ENCODE measurements around the gene MYCBP2.
"Not testable (repeated sequence)": the region's sequence is repeated elsewhere in the genome, so short reads cannot be mapped to it uniquely, and the experiment has no call there.

The MYCBP2 gene

DNA sequence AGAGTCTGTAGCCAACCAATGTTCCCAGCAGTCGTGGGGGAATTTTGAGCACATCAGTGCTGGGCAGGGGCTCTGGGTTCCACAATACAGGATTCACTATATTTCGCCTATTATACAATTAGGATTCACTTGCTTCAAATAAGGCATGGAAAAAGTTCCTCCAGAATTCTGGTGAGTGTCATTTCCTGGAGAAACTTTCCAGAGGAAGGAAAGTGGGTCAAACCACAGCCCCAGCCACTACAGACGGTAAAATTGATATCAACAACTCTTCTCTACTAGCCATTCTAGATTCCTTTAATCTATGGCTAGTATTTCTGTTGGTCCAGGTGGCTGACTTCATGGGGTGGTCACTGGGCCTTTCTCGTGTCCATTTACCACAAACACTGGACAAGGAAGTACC, 10.5 kb downstream of the MYCBP2 start:
- H3K4me2 ChIP-seq: peak overlapping the region; percentile 47 to 79 (median 65)
- H3K27me3 ChIP-seq: no peaks in the 10 kb centered on the region
- H3K27ac ChIP-seq: no peak overlapping the region
- no peak overlapping the region for H3K4me3 ChIP-seq
- no peak overlapping the region for H3K9ac ChIP-seq
- TF ChIP-seq Cebpa-rat (IDR thresholded peaks at IDR 0.05): no peak
- peaks cover 11 to 46% (median 33%) of the 10 kb centered on the region in 11 experiments for H3K36me3 ChIP-seq
- H4K20me1 ChIP-seq: peaks cover 49 to 100% (median 95%) of the 10 kb centered on the region in 11 experiments
- H3K9me3 ChIP-seq (replicated peaks in 1 of 11): peaks cover 0 to 21% (median 9%) of the 10 kb centered on the region in 11 experiments; a peak in 13 of 22 replicates
- H3K4me1 ChIP-seq: peaks cover 20 to 47% (median 37%) of the 10 kb centered on the region in 10 experiments

DNA sequence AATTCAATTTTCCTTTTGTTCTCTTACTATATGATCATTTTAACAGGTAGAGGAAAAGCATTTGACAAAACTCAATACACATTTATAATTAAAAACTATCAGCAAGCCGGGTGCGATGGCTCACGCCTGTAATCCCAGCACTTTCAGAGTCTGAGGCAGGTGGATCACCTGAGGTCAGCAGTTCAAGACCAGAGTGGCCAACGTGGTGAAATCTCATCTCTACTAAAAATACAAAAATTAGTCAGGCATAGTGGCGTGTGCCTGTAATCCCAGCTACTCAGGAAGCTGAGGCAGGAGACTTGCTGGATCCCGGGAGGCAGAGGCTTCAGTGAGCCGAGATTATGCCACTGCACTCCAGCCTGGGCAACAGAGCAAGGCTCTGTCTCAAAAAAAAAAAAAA, 11.4 kb downstream of the MYCBP2 start:
- not testable (repeated sequence) for H3K27ac ChIP-seq, H3K9ac ChIP-seq, H3K27me3 ChIP-seq, H3K4me3 ChIP-seq
- peaks cover 23 to 43% (median 33%) of the 10 kb centered on the region in 10 experiments for H3K4me1 ChIP-seq
- peak overlapping the region in 1 of 11 experiments; percentile 7; a peak in 1 of 22 replicates for H3K4me2 ChIP-seq
- H3K9me3 ChIP-seq (replicated peaks in 1 of 11): peaks cover 0 to 28% (median 9%) of the 10 kb centered on the region in 11 experiments; a peak in 13 of 22 replicates
- H4K20me1 ChIP-seq: peaks cover 45 to 100% (median 91%) of the 10 kb centered on the region in 11 experiments; a peak in 21 of 22 replicates
- H3K36me3 ChIP-seq: peaks cover 11 to 42% (median 33%) of the 10 kb centered on the region in 11 experiments

GRCh38 chr13:77313923-77314322, 13.0 kb downstream of the MYCBP2 start:
- H3K9ac ChIP-seq: no peak overlapping the region
- H3K27ac ChIP-seq: no peak overlapping the region
- no peak overlapping the region for H3K4me2 ChIP-seq
- peaks cover 14 to 38% (median 27%) of the 10 kb centered on the region in 10 experiments for H3K4me1 ChIP-seq
- no peaks in the 10 kb centered on the region for H3K27me3 ChIP-seq
- H3K4me3 ChIP-seq: no peak overlapping the region
- peaks cover 11 to 46% (median 32%) of the 10 kb centered on the region in 11 experiments for H3K36me3 ChIP-seq
- peaks cover 0 to 28% (median 9%) of the 10 kb centered on the region in 11 experiments; a peak in 13 of 22 replicates for H3K9me3 ChIP-seq (replicated peaks in 1 of 11)
- no peak for TF ChIP-seq Cebpa-rat (IDR thresholded peaks at IDR 0.05)
- peaks cover 36 to 100% (median 91%) of the 10 kb centered on the region in 11 experiments; a peak in 20 of 22 replicates for H4K20me1 ChIP-seq

DNA sequence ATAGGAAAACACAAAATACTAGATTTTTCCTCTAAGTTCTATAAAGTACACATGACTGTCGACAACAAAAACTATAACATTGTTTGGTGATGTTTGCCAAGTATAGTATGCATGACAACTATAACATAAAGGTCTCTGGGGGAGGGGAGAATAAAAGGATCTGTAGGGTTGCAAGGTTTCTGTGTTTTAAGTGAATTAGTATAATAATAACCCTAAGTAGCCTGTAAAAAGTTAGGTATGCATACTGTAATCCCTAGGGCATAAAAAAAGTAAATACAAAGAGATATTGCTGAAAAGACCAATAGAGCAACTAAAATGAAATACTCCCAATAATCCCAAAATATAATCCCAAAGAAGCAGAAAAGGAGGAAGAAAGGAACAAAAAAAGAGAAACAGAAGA, 14.6 kb downstream of the MYCBP2 start:
- Histone ChIP-seq H3K9me3 (replicated peaks in 1 of 11) (peaks cover 0 to 28% (median 5%) of the 10 kb centered on the region in 11 experiments; a peak in 12 of 22 replicates), H3K4me3 (no peak overlapping the region), H4K20me1 (peaks cover 30 to 100% (median 91%) of the 10 kb centered on the region in 11 experiments; a peak in 20 of 22 replicates), H3K9ac (no peak overlapping the region), H3K4me2 (no peak overlapping the region), H3K36me3 (peaks cover 5 to 34% (median 19%) of the 10 kb centered on the region in 11 experiments), H3K27me3 (no peaks in the 10 kb centered on the region), H3K4me1 (peaks cover 13 to 53% (median 25%) of the 10 kb centered on the region in 10 experiments), H3K27ac (no peak overlapping the region)
- TF ChIP-seq Cebpa-rat (IDR thresholded peaks at IDR 0.05): no peak

- H3K4me2 ChIP-seq: peak overlapping the region in 3 of 11 experiments; percentile 1 to 7 (median 4); a peak in 1 of 22 replicates
- H3K9ac ChIP-seq: no peak overlapping the region
- peaks cover 0 to 28% (median 11%) of the 10 kb centered on the region in 11 experiments; a peak in 6 of 22 replicates for H3K36me3 ChIP-seq
- no peak overlapping the region for H3K27ac ChIP-seq
- peaks cover 29 to 100% (median 92%) of the 10 kb centered on the region in 11 experiments; a peak in 20 of 22 replicates for H4K20me1 ChIP-seq
- H3K9me3 ChIP-seq (replicated peaks in 1 of 11): peaks cover 0 to 28% (median 5%) of the 10 kb centered on the region in 11 experiments; a peak in 11 of 22 replicates
- TF ChIP-seq Cebpa-rat (IDR thresholded peaks at IDR 0.05): no peak
- H3K27me3 ChIP-seq: no peaks in the 10 kb centered on the region
- H3K4me3 ChIP-seq: no peak overlapping the region
- peaks cover 6 to 57% (median 21%) of the 10 kb centered on the region in 10 experiments; a peak in 18 of 20 replicates for H3K4me1 ChIP-seq
Observed at GRCh38 chr13:77310579-77311279, 16.2 kb downstream of the MYCBP2 start.

- Histone ChIP-seq H3K4me3 (no peak overlapping the region), H3K27me3 (no peaks in the 10 kb centered on the region), H3K4me1 (peaks cover 6 to 62% (median 23%) of the 10 kb centered on the region in 10 experiments; a peak in 18 of 20 replicates), H3K4me2 (0 out of 22 replicates have a peak overlapping the region, but pooled peaks of 3 of the 11 experiments have one; percentile 10 to 69 (median 22)), H3K9ac (no peak overlapping the region), H3K9me3 (replicated peaks in 1 of 11) (peaks cover 0 to 31% (median 5%) of the 10 kb centered on the region in 11 experiments; a peak in 11 of 22 replicates), H3K36me3 (peaks cover 0 to 23% (median 11%) of the 10 kb centered on the region in 11 experiments; a peak in 6 of 22 replicates), H3K27ac (no peak overlapping the region), H4K20me1 (peaks cover 29 to 100% (median 89%) of the 10 kb centered on the region in 11 experiments; a peak in 19 of 22 replicates)
- TF ChIP-seq Cebpa-rat (IDR thresholded peaks at IDR 0.05): no peak
Observed at GRCh38 chr13:77310161-77310560, 16.7 kb downstream of the MYCBP2 start.

DNA sequence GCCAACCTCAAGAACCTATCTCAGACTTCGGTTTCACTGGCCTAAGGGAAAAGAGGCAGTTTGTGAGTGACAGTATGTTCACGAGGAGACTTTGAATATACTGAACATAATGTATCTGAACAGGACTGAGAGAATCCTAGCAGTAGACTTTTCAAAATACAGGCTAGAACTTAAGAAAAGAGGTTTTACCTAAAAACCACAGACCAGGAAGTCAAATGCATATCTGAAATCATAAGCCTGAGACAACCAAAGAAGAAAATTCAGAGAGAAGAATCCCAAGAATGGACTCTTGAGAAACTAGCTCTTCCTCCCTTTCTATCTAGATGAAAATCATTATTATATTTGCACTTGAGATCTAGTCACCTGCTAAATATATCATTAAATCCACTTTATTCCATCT, 17.6 kb downstream of the MYCBP2 start:
- peaks cover 29 to 100% (median 84%) of the 10 kb centered on the region in 11 experiments; a peak in 19 of 22 replicates for H4K20me1 ChIP-seq
- H3K27me3 ChIP-seq: no peaks in the 10 kb centered on the region
- H3K4me3 ChIP-seq: no peak overlapping the region
- H3K27ac ChIP-seq: no peak overlapping the region
- no peak overlapping the region for H3K9ac ChIP-seq
- peak overlapping the region in 7 of 11 experiments; percentile 10 to 70 (median 22); a peak in 5 of 22 replicates for H3K4me2 ChIP-seq
- H3K9me3 ChIP-seq (replicated peaks in 1 of 11): peaks cover 0 to 33% (median 5%) of the 10 kb centered on the region in 11 experiments; a peak in 13 of 22 replicates
- peaks cover 0 to 23% (median 7%) of the 10 kb centered on the region in 11 experiments; a peak in 7 of 22 replicates for H3K36me3 ChIP-seq
- no peak for TF ChIP-seq Cebpa-rat (IDR thresholded peaks at IDR 0.05)
- H3K4me1 ChIP-seq: peaks cover 6 to 70% (median 23%) of the 10 kb centered on the region in 10 experiments; a peak in 18 of 20 replicates

DNA sequence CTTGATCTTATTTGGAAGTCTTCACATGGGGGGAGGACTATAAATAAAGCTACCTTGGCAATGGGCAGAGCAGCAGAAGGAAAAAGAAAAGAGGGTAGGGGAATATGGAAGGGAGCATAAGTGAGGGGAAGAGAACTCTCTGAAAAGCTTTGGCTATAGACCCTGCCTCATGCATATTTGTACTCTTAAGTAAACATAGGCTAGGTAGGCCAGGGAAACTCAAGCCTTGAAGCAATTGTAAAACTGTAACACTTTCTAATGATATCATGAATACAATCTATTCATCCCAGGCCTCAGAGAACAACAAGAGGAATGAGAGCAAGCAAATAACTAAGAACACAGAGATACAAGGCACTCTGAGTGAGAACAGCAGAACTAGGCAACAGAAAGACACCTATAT, 20.4 kb downstream of the MYCBP2 start:
- Histone ChIP-seq H3K4me2 (peak overlapping the region in 8 of 11 experiments; percentile 4 to 70 (median 35); a peak in 10 of 22 replicates), H3K4me1 (peaks cover 6 to 78% (median 23%) of the 10 kb centered on the region in 10 experiments; a peak in 18 of 20 replicates), H4K20me1 (peaks cover 29 to 98% (median 75%) of the 10 kb centered on the region in 11 experiments; a peak in 19 of 22 replicates), H3K4me3 (no peak overlapping the region), H3K9me3 (replicated peaks in 1 of 11) (peaks cover 0 to 35% (median 6%) of the 10 kb centered on the region in 11 experiments; a peak in 9 of 22 replicates), H3K27me3 (no peaks in the 10 kb centered on the region), H3K36me3 (peaks cover 0 to 28% (median 18%) of the 10 kb centered on the region in 11 experiments; a peak in 8 of 22 replicates), H3K9ac (no peak overlapping the region), H3K27ac (peak overlapping the region in 3 of 11 experiments; percentile 19 to 73 (median 28); a peak in 3 of 22 replicates)
- no peak for TF ChIP-seq Cebpa-rat (IDR thresholded peaks at IDR 0.05)
